GM18861 (cell line): Measurements from ENCODE around the gene GCSAM.
A peak's percentile ranks its signal among the peaks of the same experiment; 100 is the strongest.

Source experiments
- ATAC-seq: cut with Tn5 transposase; IDR thresholded peaks from one replicate; pipeline ENCODE4 v1.9.1; 2021; ENCODE audit not compliant: unreplicated experiment

GCSAM gene

GRCh38 chr3:112129925-112130637 lies 3.0 kb downstream of the GCSAM start:
- no peak for ATAC-seq

GRCh38 chr3:112128843-112129727 lies 4.0 kb downstream of the GCSAM start:
- ATAC-seq: peak; percentile 40

- ATAC-seq: peak; percentile 27
Measured at GRCh38 chr3:112127522-112128494, 5.2 kb downstream of the GCSAM start.

GRCh38 chr3:112126511-112126911 lies 6.5 kb downstream of the GCSAM start:
- no peak for ATAC-seq

GRCh38 chr3:112124907-112125607 lies 8.0 kb downstream of the GCSAM start:
- ATAC-seq: no peak

- ATAC-seq: no peak
Measured at GRCh38 chr3:112123548-112123947, 9.5 kb downstream of the GCSAM start.

GRCh38 chr3:112122870-112123269 lies 10.2 kb downstream of the GCSAM start:
- ATAC-seq: no peak

- ATAC-seq: no peak
Measured at GRCh38 chr3:112121577-112122547, 11.2 kb downstream of the GCSAM start.

- ATAC-seq: no peak
Measured at GRCh38 chr3:112119962-112120836, 12.8 kb downstream of the GCSAM start.

GRCh38 chr3:112117841-112118571 lies 15.0 kb downstream of the GCSAM start:
- no peak for ATAC-seq

GRCh38 chr3:112117415-112117814 lies 15.6 kb downstream of the GCSAM start:
- no peak for ATAC-seq

GRCh38 chr3:112116748-112117186 lies 16.3 kb downstream of the GCSAM start:
- no peak for ATAC-seq

GRCh38 chr3:112115806-112116383 lies 17.2 kb downstream of the GCSAM start:
- no peak for ATAC-seq

- peak; percentile 33 for ATAC-seq
Measured at GRCh38 chr3:112115161-112115739, 17.8 kb downstream of the GCSAM start.

- no peak for ATAC-seq
Measured at GRCh38 chr3:112114576-112115160, 18.4 kb downstream of the GCSAM start.

GRCh38 chr3:112111785-112112402 lies 21.2 kb downstream of the GCSAM start:
- peak; percentile 42 for ATAC-seq
